ENCODE results near the gene RAB11FIP5. TPM values are rescaled to one million over a fixed set of nuclear protein-coding genes. Genes with fewer than 3 reads are reported as not detected.
A peak's percentile ranks its signal among the peaks of the same experiment; 100 is the strongest.

The RAB11FIP5 gene
- total and polyA plus RNA-seq, 2 donors (not counting 3 experiments of a cell fraction or from before 2014, with no cell fraction given): 36.6 to 47.0 TPM

DNA sequence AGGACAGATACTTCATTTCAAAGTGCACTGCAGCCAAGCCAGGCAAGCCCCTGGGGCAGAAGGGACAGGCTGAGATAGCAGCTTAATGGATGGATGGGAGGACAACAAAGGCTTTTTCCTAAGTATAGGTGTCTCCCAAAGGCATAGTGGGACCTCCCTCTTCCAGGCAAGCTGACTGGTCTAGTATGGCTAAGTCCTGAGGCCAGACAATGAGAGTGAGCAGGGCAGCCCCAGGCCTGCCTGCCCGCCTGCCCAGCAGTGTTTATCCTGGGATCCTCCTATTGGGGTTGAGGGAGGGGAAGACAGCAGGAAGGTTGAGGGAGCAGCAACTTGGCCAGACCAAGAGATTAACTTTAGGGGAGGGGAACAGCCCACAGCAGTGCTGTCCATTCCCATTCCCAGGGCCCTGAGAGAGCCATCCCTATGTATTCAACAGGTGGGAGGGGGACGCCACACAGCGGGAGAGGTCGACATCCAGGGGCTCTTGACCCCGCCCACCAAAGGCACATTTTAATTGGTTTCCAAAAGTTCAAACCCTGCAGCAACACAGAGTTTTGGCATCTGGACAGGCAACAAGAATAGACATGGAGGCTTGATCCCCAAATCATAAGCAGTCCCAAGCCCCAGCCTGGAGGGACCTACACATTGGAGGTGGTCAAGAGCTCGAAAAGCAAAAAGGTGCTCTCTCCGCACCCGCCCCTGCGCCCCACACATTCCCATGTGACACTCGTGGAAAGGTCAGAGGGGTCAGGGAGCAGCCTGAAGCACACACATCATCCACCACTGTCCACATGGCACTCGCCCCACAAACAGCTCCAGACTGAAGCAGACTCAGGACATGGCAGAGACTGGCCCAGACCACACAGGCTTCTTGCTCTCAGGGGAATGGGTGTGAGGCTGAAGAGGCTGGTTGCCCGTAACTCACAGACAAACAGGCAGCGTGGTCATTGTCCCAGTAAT lies 38.4 kb downstream of the RAB11FIP5 start:
- FAIRE-seq: no peak
- no TSS peak for BruUV-seq (replicated peaks)
- H3K4me3 ChIP-seq (replicated peaks in 1 of 3; ENCODE audit: insufficient read depth in 1 of 3, low read depth in 1 of 3, low read length in 3 of 3): no peak overlapping the region
- H3K9ac ChIP-seq (replicated peaks; ENCODE audit: extremely low read depth, insufficient read depth, low read length): no peak overlapping the region
- H3K27ac ChIP-seq (ENCODE audit: insufficient read depth, low read depth, low read length): no peak overlapping the region
- peaks cover 12% of the 10 kb centered on the region for H3K4me1 ChIP-seq (ENCODE audit: control insufficient read depth, extremely low read depth, insufficient read depth, low read length)
- intact Hi-C loops (cut with micrococcal nuclease) (no loop called here), dilution Hi-C loops (cut with MboI; ENCODE audit: extremely low pct_ligation_motif_present, low sequenced_read_pairs) (no loop called here)
- no peaks in the 10 kb centered on the region for H3K27me3 ChIP-seq (ENCODE audit: control insufficient read depth in 2 of 2, insufficient read depth in 2 of 2, low read length in 2 of 2)
- H3K9me3 ChIP-seq (replicated peaks; ENCODE audit: control insufficient read depth, insufficient read depth, low read length): no peaks in the 10 kb centered on the region
- H4K20me1 ChIP-seq (replicated peaks; ENCODE audit: control insufficient read depth, extremely low read depth, insufficient read depth, low read length): no peaks in the 10 kb centered on the region
- H3K4me2 ChIP-seq (ENCODE audit: insufficient read depth, low read length): no peak overlapping the region
- peaks cover 3 to 17% of the 10 kb centered on the region in 2 experiments for H3K36me3 ChIP-seq (ENCODE audit: control insufficient read depth in 2 of 2, extremely low read depth in 1 of 2, insufficient read depth in 2 of 2, low read length in 2 of 2)
- ChIA-PET CTCF (interaction anchor here (1.0 to 2.2 kb wide), 4 partner anchors 80 to 181 kb away, joined by 3 to 7 read pairs (median 6); no protein-coding TSS in a partner anchor), POLR2A (no interaction called here)
- H3K9me1 ChIP-seq (replicated peaks; ENCODE audit: control insufficient read depth, extremely low read depth, insufficient read depth, low read length): no peaks in the 10 kb centered on the region
- no peak overlapping the region for H2AFZ ChIP-seq (ENCODE audit: low read depth, low read length)
- DNase-seq (ENCODE audit: low read depth, low spot score): no peak
- peaks cover 14% of the 10 kb centered on the region for H3K79me2 ChIP-seq (ENCODE audit: control insufficient read depth, insufficient read depth, low read length)
- TF ChIP-seq JUN (IDR thresholded peaks at IDR 0.05; ENCODE audit: borderline replicate concordance, insufficient read depth, insufficient read length, low read depth): no peak

DNA sequence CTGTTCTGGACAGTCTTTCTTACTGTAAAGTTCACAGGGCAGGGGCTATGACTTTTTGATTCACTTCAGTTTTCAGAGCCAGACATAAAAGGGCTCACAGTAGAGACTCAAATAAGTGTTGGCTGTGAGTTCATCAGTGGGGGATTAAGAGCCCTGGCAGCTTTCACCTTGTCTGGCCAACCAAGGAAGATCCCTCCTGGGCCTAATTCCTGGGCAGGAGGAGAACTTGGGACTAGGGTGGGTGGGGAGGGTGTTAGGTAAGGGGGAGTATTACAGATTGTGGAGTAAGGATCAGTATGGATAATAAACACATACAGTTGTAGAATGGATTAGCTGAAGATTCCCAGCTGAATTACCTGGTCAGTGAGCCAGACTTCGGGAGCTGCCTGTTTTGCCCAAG lies 40.3 kb downstream of the RAB11FIP5 start:
- Histone ChIP-seq H3K9me3 (replicated peaks; ENCODE audit: control insufficient read depth, insufficient read depth, low read length) (no peaks in the 10 kb centered on the region), H2AFZ (ENCODE audit: low read depth, low read length) (no peak overlapping the region), H3K27ac (ENCODE audit: insufficient read depth, low read depth, low read length) (no peak overlapping the region), H3K9ac (replicated peaks; ENCODE audit: extremely low read depth, insufficient read depth, low read length) (no peak overlapping the region), H4K20me1 (replicated peaks; ENCODE audit: control insufficient read depth, extremely low read depth, insufficient read depth, low read length) (no peaks in the 10 kb centered on the region), H3K4me1 (ENCODE audit: control insufficient read depth, extremely low read depth, insufficient read depth, low read length) (peaks cover 12% of the 10 kb centered on the region), H3K79me2 (ENCODE audit: control insufficient read depth, insufficient read depth, low read length) (peaks cover 31% of the 10 kb centered on the region), H3K9me1 (replicated peaks; ENCODE audit: control insufficient read depth, extremely low read depth, insufficient read depth, low read length) (no peaks in the 10 kb centered on the region), H3K4me2 (ENCODE audit: insufficient read depth, low read length) (peak overlapping the region; percentile 81), H3K27me3 (ENCODE audit: control insufficient read depth in 2 of 2, insufficient read depth in 2 of 2, low read length in 2 of 2) (no peaks in the 10 kb centered on the region), H3K4me3 (replicated peaks in 1 of 3; ENCODE audit: insufficient read depth in 1 of 3, low read depth in 1 of 3, low read length in 3 of 3) (no peak overlapping the region), H3K36me3 (ENCODE audit: control insufficient read depth in 2 of 2, extremely low read depth in 1 of 2, insufficient read depth in 2 of 2, low read length in 2 of 2) (peaks cover 3 to 16% of the 10 kb centered on the region in 2 experiments)
- no TSS peak for BruUV-seq (replicated peaks)
- intact Hi-C loops (cut with micrococcal nuclease): no loop called here
- no peak for TF ChIP-seq POLR2A (IDR thresholded peaks at IDR 0.05; ENCODE audit: low read depth, low read length)
- no peak for TF ChIP-seq JUN (IDR thresholded peaks at IDR 0.05; ENCODE audit: borderline replicate concordance, insufficient read depth, insufficient read length, low read depth)
- no peak for TF ChIP-seq GATA2 (IDR thresholded peaks at IDR 0.05; ENCODE audit: insufficient read depth, insufficient read length, low read depth, low read length)
- no peak for TF ChIP-seq MYC (IDR thresholded peaks at IDR 0.05; ENCODE audit: low read depth, low read length)
- no peak for TF ChIP-seq FOS (IDR thresholded peaks at IDR 0.05; ENCODE audit: borderline replicate concordance, insufficient read depth, low read length)
- no peak for TF ChIP-seq EZH2 (IDR thresholded peaks at IDR 0.05; ENCODE audit: borderline replicate concordance, low read depth, low read length, severe bottlenecking)
- no peak for TF ChIP-seq POLR2AphosphoS5 (IDR thresholded peaks at IDR 0.05; ENCODE audit: insufficient read depth, low read depth, low read length)
- TF ChIP-seq, protein P1, sequence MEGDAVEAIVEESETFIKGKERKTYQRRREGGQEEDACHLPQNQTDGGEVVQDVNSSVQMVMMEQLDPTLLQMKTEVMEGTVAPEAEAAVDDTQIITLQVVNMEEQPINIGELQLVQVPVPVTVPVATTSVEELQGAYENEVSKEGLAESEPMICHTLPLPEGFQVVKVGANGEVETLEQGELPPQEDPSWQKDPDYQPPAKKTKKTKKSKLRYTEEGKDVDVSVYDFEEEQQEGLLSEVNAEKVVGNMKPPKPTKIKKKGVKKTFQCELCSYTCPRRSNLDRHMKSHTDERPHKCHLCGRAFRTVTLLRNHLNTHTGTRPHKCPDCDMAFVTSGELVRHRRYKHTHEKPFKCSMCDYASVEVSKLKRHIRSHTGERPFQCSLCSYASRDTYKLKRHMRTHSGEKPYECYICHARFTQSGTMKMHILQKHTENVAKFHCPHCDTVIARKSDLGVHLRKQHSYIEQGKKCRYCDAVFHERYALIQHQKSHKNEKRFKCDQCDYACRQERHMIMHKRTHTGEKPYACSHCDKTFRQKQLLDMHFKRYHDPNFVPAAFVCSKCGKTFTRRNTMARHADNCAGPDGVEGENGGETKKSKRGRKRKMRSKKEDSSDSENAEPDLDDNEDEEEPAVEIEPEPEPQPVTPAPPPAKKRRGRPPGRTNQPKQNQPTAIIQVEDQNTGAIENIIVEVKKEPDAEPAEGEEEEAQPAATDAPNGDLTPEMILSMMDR (IDR thresholded peaks at IDR 0.05; ENCODE audit: extremely low read depth in 1 of 2, insufficient read depth in 1 of 2, low read depth in 1 of 2, low read length in 2 of 2): no peak
- TF ChIP-seq, protein P2, sequence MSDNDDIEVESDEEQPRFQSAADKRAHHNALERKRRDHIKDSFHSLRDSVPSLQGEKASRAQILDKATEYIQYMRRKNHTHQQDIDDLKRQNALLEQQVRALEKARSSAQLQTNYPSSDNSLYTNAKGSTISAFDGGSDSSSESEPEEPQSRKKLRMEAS (IDR thresholded peaks at IDR 0.05; ENCODE audit: insufficient read depth, insufficient read length): no peak
- FAIRE-seq (no peak), DNase-seq (ENCODE audit: low read depth, low spot score) (no peak)
- CTCF ChIA-PET: interaction anchor here (0.9 to 2.2 kb wide), 5 partner anchors 78 to 179 kb away, joined by 3 to 7 read pairs (median 5); no protein-coding TSS in a partner anchor
- dilution Hi-C loops (cut with MboI; ENCODE audit: extremely low pct_ligation_motif_present, low sequenced_read_pairs): no loop called here
- POLR2A ChIA-PET: no interaction called here
